ENCODE measurements around the gene OPRD1. TPM values are rescaled to one million over a fixed set of nuclear protein-coding genes. Genes with fewer than 3 reads are reported as not detected.
"Not testable (repeated sequence)": the region's sequence is repeated elsewhere in the genome, so short reads cannot be mapped to it uniquely, and the experiment has no call there.

The OPRD1 gene
- total RNA-seq, 2 donors from 2014 or later, result 0.12 to 0.16 TPM

- no peaks in the 10 kb centered on the region for H3K36me3 ChIP-seq
- H3K27me3 ChIP-seq, result no peaks in the 10 kb centered on the region
- no peak for DNase-seq
- no peak overlapping the region for H3K27ac ChIP-seq
- intact Hi-C loops (cut with DNase I), result loop anchor here (10.0 kb wide), 1 partner anchor 253 kb away; no protein-coding TSS in a partner anchor
- TF ChIP-seq CTCF (IDR thresholded peaks at IDR 0.05), result no peak
- no peak overlapping the region for H3K9ac ChIP-seq (ENCODE audit: low read depth in 2 of 2, low read length in 2 of 2)
- no peaks in the 10 kb centered on the region for H3K9me3 ChIP-seq
- H3K4me1 ChIP-seq, result no peaks in the 10 kb centered on the region
- no peak overlapping the region for H3K4me3 ChIP-seq
Observed at GRCh38 chr1:28782011-28782410, 30.0 kb upstream of the OPRD1 start.

GRCh38 chr1:28783363-28783762 is 28.6 kb upstream of the OPRD1 start:
- DNase-seq, result no peak
- no peaks in the 10 kb centered on the region for H3K9me3 ChIP-seq
- H3K4me1 ChIP-seq, result no peaks in the 10 kb centered on the region
- no peaks in the 10 kb centered on the region for H3K27me3 ChIP-seq
- H3K36me3 ChIP-seq, result no peaks in the 10 kb centered on the region
- intact Hi-C loops (cut with DNase I), result loop anchor here (10.0 kb wide), 1 partner anchor 251 kb away; no protein-coding TSS in a partner anchor
- H3K4me3 ChIP-seq, result no peak overlapping the region
- TF ChIP-seq CTCF (IDR thresholded peaks at IDR 0.05), result no peak
- H3K9ac ChIP-seq (ENCODE audit: low read depth in 2 of 2, low read length in 2 of 2), result no peak overlapping the region
- no peak overlapping the region for H3K27ac ChIP-seq

GRCh38 chr1:28789412-28789811 is 22.6 kb upstream of the OPRD1 start:
- H3K4me3 ChIP-seq, result no peak overlapping the region
- intact Hi-C loops (cut with DNase I), result loop anchor here (5.0 to 10.0 kb wide), 2 partner anchors 245 to 418 kb away; no protein-coding TSS in a partner anchor
- no peak for TF ChIP-seq CTCF (IDR thresholded peaks at IDR 0.05)
- H3K36me3 ChIP-seq, result no peaks in the 10 kb centered on the region
- no peaks in the 10 kb centered on the region for H3K9me3 ChIP-seq
- H3K9ac ChIP-seq (ENCODE audit: low read depth in 2 of 2, low read length in 2 of 2), result no peak overlapping the region
- no peaks in the 10 kb centered on the region for H3K4me1 ChIP-seq
- H3K27ac ChIP-seq, result no peak overlapping the region
- H3K27me3 ChIP-seq, result no peaks in the 10 kb centered on the region
- DNase-seq, result no peak

- no peaks in the 10 kb centered on the region for H3K27me3 ChIP-seq
- no peak overlapping the region for H3K27ac ChIP-seq
- intact Hi-C loops (cut with DNase I), result loop anchor here (5.0 to 10.0 kb wide), 2 partner anchors 245 to 417 kb away; no protein-coding TSS in a partner anchor
- no peak for TF ChIP-seq CTCF (IDR thresholded peaks at IDR 0.05)
- H3K4me3 ChIP-seq, result no peak overlapping the region
- H3K4me1 ChIP-seq, result no peaks in the 10 kb centered on the region
- DNase-seq, result no peak
- H3K9me3 ChIP-seq, result no peaks in the 10 kb centered on the region
- no peak overlapping the region for H3K9ac ChIP-seq (ENCODE audit: low read depth in 2 of 2, low read length in 2 of 2)
- no peaks in the 10 kb centered on the region for H3K36me3 ChIP-seq
Observed at GRCh38 chr1:28789816-28790215, 22.2 kb upstream of the OPRD1 start.

GRCh38 chr1:28790377-28791035 is 21.5 kb upstream of the OPRD1 start:
- Histone ChIP-seq H3K27me3 (no peaks in the 10 kb centered on the region), H3K9ac (ENCODE audit: low read depth in 2 of 2, low read length in 2 of 2) (no peak overlapping the region), H3K36me3 (no peaks in the 10 kb centered on the region), H3K4me3 (no peak overlapping the region), H3K27ac (no peak overlapping the region), H3K9me3 (no peaks in the 10 kb centered on the region), H3K4me1 (no peaks in the 10 kb centered on the region)
- DNase-seq, result no peak
- TF ChIP-seq CTCF (IDR thresholded peaks at IDR 0.05), result no peak
- intact Hi-C loops (cut with DNase I), result no loop called here

- H3K27me3 ChIP-seq; DNase-seq; H3K36me3 ChIP-seq; H3K4me3 ChIP-seq; H3K9me3 ChIP-seq; intact Hi-C loops (cut with DNase I); H3K4me1 ChIP-seq; H3K27ac ChIP-seq; H3K9ac ChIP-seq (ENCODE audit: low read depth in 2 of 2, low read length in 2 of 2): not testable (repeated sequence)
Observed at GRCh38 chr1:28791929-28792328, 20.0 kb upstream of the OPRD1 start.

Measured in colonic mucosa (tissue), 4 donors.